ENCODE measurements around the gene GREB1L. TPM values are rescaled to one million over a fixed set of nuclear protein-coding genes. Genes with fewer than 3 reads are reported as not detected.

Gene GREB1L
- total and polyA plus RNA-seq, 11 donors = 4.0 to 21.5 (median 9.0) TPM

- no peaks in the 10 kb centered on the region for H3K9me3 ChIP-seq
- H3K36me3 ChIP-seq = no peaks in the 10 kb centered on the region
- no peak overlapping the region for H3K4me3 ChIP-seq
- DNase-seq (no peak), ATAC-seq (no peak)
- H3K4me1 ChIP-seq = peaks cover 0 to 10% (median 0%) of the 10 kb centered on the region in 12 donors
- intact Hi-C loops (cut with DNase I) = loop anchor here in 2 of 10 donors (10.0 kb wide), 2 partner anchors 52 to 68 kb away; no protein-coding TSS in a partner anchor
- no peak overlapping the region for H3K27ac ChIP-seq
- TF ChIP-seq CTCF (IDR thresholded peaks at IDR 0.05) = no peak
- no peak for TF ChIP-seq POLR2A (IDR thresholded peaks at IDR 0.05)
- no peaks in the 10 kb centered on the region for H3K27me3 ChIP-seq
- WGBS, 4 donors = 64 to 66% (median 65%) methylated on average over 3 of the region's 3 CpGs
Observed at GRCh38 chr18:21327101-21327500, 85.1 kb downstream of the GREB1L start.

- DNase-seq (peak in 4 of 5 donors; percentile 15 to 71 (median 41)), ATAC-seq (peak; percentile 96 to 99 (median 98))
- TF ChIP-seq POLR2A (IDR thresholded peaks at IDR 0.05) = no peak
- H3K4me3 ChIP-seq = no peak overlapping the region
- intact Hi-C loops (cut with DNase I) = loop anchor here in 3 of 10 donors (5.0 to 10.0 kb wide), 4 partner anchors 65 to 88 kb away; partner anchors contain the start of gene GREB1L (in 1 of the 3)
- H3K27ac ChIP-seq = peak overlapping the region; percentile 35 to 85 (median 74)
- WGBS, 4 donors = 24 to 41% (median 37%) methylated on average over 6 of the region's 6 CpGs
- no peaks in the 10 kb centered on the region for H3K27me3 ChIP-seq
- H3K9me3 ChIP-seq = no peaks in the 10 kb centered on the region
- no peaks in the 10 kb centered on the region for H3K36me3 ChIP-seq
- H3K4me1 ChIP-seq = peaks cover 0 to 10% (median 0%) of the 10 kb centered on the region in 12 donors
Observed at GRCh38 chr18:21330122-21330701, 88.2 kb downstream of the GREB1L start.

GRCh38 chr18:21331065-21331464, 89.0 kb downstream of the GREB1L start:
- Histone ChIP-seq H3K9me3 (no peaks in the 10 kb centered on the region), H3K27me3 (no peaks in the 10 kb centered on the region), H3K36me3 (no peaks in the 10 kb centered on the region), H3K4me1 (peaks cover 0 to 10% (median 0%) of the 10 kb centered on the region in 12 donors), H3K4me3 (no peak overlapping the region), H3K27ac (peak overlapping the region in 8 of 12 donors; percentile 60 to 85 (median 78))
- intact Hi-C loops (cut with DNase I) = loop anchor here in 3 of 10 donors (5.0 to 10.0 kb wide), 4 partner anchors 64 to 89 kb away; partner anchors contain the start of gene GREB1L (in 1 of the 3)
- DNase-seq (no peak), ATAC-seq (no peak)
- 35 to 71% (median 47%) methylated on average over 2 of the region's 2 CpGs for WGBS, 4 donors
- TF ChIP-seq POLR2A (IDR thresholded peaks at IDR 0.05) (no peak), CTCF (IDR thresholded peaks at IDR 0.05) (no peak)

GRCh38 chr18:21335927-21336488, 94.0 kb downstream of the GREB1L start:
- DNase-seq = no peak
- no peaks in the 10 kb centered on the region for H3K36me3 ChIP-seq
- ATAC-seq = no peak
- peaks cover 0 to under 1% (median 0%) of the 10 kb centered on the region in 12 donors for H3K4me1 ChIP-seq
- H3K27me3 ChIP-seq = no peaks in the 10 kb centered on the region
- intact Hi-C loops (cut with DNase I) = loop anchor here in 1 of 10 donors (10.0 kb wide), 1 partner anchor 59 kb away; no protein-coding TSS in a partner anchor
- 70 to 80% (median 75%) methylated on average over 5 of the region's 5 CpGs for WGBS, 4 donors
- no peak overlapping the region for H3K27ac ChIP-seq
- no peak for TF ChIP-seq POLR2A (IDR thresholded peaks at IDR 0.05)
- no peak for TF ChIP-seq CTCF (IDR thresholded peaks at IDR 0.05)
- H3K9me3 ChIP-seq = no peaks in the 10 kb centered on the region
- H3K4me3 ChIP-seq = no peak overlapping the region
